Endothelial cell of umbilical vein (primary cell): Measurements from ENCODE around the gene KCNH8. TPM values are rescaled to one million over a fixed set of nuclear protein-coding genes. Genes with fewer than 3 reads are reported as not detected.

Source experiments
- BruUV-seq: library from RNA; stranded (reverse); fragments of 400-500 nt; replicated peaks from 2 replicates; lab custom pipeline; 2021; lab: Mats Ljungman, UMichigan
- CTCF ChIA-PET: fragments of 300-600, 350-600 bp; sonication (Branson Sonifier 250); formaldehyde crosslinking; loops from one replicate; lab custom pipeline; 2021; ENCODE audit warnings: antibody characterized with exemption, inconsistent platforms; lab: Charles Lee
- POLR2A ChIA-PET: fragments of 300-600, 350-600 bp; sonication (Branson Sonifier 250); formaldehyde crosslinking; loops from one replicate; lab custom pipeline; 2021; ENCODE audit warnings: antibody characterized with exemption, inconsistent platforms; lab: Charles Lee
- DNase-seq: peaks from one replicate; pipeline ENCODE4 v3.0.0-alpha.2; 2011; ENCODE audit warnings: low read depth, low spot score
- FAIRE-seq: peaks from 2 replicates; lab custom pipeline; 2011; peaks lifted over from hg19 to GRCh38; lab: Jason Lieb, UNC
- H2AFZ ChIP-seq: 2 replicates; pipeline ENCODE4 v1.6.0; 2012; ENCODE audit warnings: low read depth, low read length, control low read depth, inconsistent platforms
- H3K27ac ChIP-seq: 2 replicates; pipeline ENCODE4 v1.5.1; 2011; ENCODE audit warnings: low read depth, mild to moderate bottlenecking, control low read depth, low read length, moderate library complexity; ENCODE audit not compliant: insufficient read depth
- H3K27me3 ChIP-seq, 2 experiments: 2 replicates each; pipeline versions ENCODE4 v1.6.0 to v1.6.1; 2011; ENCODE audit warnings: low read length in 2 of 2, mixed read lengths in 1 of 2; ENCODE audit not compliant: control insufficient read depth in 2 of 2, insufficient read depth in 2 of 2
- H3K36me3 ChIP-seq, 2 experiments: 2 replicates in 1 of 2; 3 replicates in 1 of 2; pipeline ENCODE4 v1.5.1; 2011; ENCODE audit warnings: low read length in 2 of 2, mild to moderate bottlenecking in 1 of 2, moderate library complexity in 1 of 2; ENCODE audit not compliant: control insufficient read depth in 2 of 2, insufficient read depth in 2 of 2; ENCODE audit errors: extremely low read depth in 1 of 2
- H3K4me1 ChIP-seq: 3 replicates; pipeline ENCODE4 v1.5.1; 2011; ENCODE audit warnings: mild to moderate bottlenecking, low read length; ENCODE audit not compliant: control insufficient read depth, insufficient read depth; ENCODE audit errors: extremely low read depth
- H3K4me2 ChIP-seq: 2 replicates; pipeline ENCODE4 v1.6.1; 2011; ENCODE audit warnings: low read length, control low read depth, mixed read lengths; ENCODE audit not compliant: insufficient read depth
- H3K4me3 ChIP-seq, 3 experiments: fragments of 200-600 bp in 1 of 3; sonication (generic), shearing (Covaris generic) in 1 of 3; replicated peaks in 1 of 3; 2 replicates each; pipeline ENCODE4 v1.5.1; 2011 to 2016; ENCODE audit warnings: control low read depth in 3 of 3, low read length in 3 of 3, mild to moderate bottlenecking in 2 of 3, inconsistent platforms in 1 of 3, low read depth in 1 of 3, moderate library complexity in 1 of 3; ENCODE audit not compliant: insufficient read depth in 1 of 3
- H3K79me2 ChIP-seq: 2 replicates; pipeline ENCODE4 v1.6.0; 2012; ENCODE audit warnings: low read length, inconsistent platforms; ENCODE audit not compliant: control insufficient read depth, insufficient read depth
- H3K9ac ChIP-seq: replicated peaks from 2 replicates; pipeline ENCODE3; 2011; ENCODE audit warnings: low read length, control low read depth; ENCODE audit not compliant: insufficient read depth; ENCODE audit errors: extremely low read depth
- H3K9me1 ChIP-seq: replicated peaks from 3 replicates; pipeline ENCODE4 v1.6.0; 2011; ENCODE audit warnings: mild to moderate bottlenecking, low read length; ENCODE audit not compliant: control insufficient read depth, insufficient read depth; ENCODE audit errors: extremely low read depth
- H3K9me3 ChIP-seq: replicated peaks from 2 replicates; pipeline ENCODE4 v1.5.1; 2012; ENCODE audit warnings: low read length, inconsistent platforms; ENCODE audit not compliant: control insufficient read depth, insufficient read depth
- H4K20me1 ChIP-seq: replicated peaks from 2 replicates; pipeline ENCODE3; 2011; ENCODE audit warnings: mild to moderate bottlenecking, low read length; ENCODE audit not compliant: control insufficient read depth, insufficient read depth; ENCODE audit errors: extremely low read depth
- CTCF ChIP-seq, 2 donors: IDR thresholded peaks; 1 replicate in 1 of 2; 2 replicates in 1 of 2; pipeline ENCODE4 v1.5.1; 2011; ENCODE audit warnings: low read length in 2 of 2, mild to moderate bottlenecking in 2 of 2, moderate library complexity in 2 of 2, control low read depth in 1 of 2, inconsistent platforms in 1 of 2, low read depth in 1 of 2; ENCODE audit not compliant: insufficient read depth in 1 of 2; ENCODE audit errors: extremely low read depth in 1 of 2
- EZH2 ChIP-seq: IDR thresholded peaks from 2 replicates; pipeline ENCODE4 v1.6.1; 2012; ENCODE audit warnings: borderline replicate concordance, low read depth, mild to moderate bottlenecking, moderate library complexity, low read length, inconsistent platforms; ENCODE audit not compliant: severe bottlenecking
- FOS ChIP-seq: IDR thresholded peaks from 2 replicates; pipeline ENCODE4 v1.6.1; 2011; ENCODE audit warnings: mild to moderate bottlenecking, low read length, moderate library complexity, borderline replicate concordance; ENCODE audit not compliant: insufficient read depth
- GATA2 ChIP-seq: IDR thresholded peaks from 2 replicates; pipeline ENCODE4 v1.7.0; 2011; ENCODE audit warnings: low read depth, mild to moderate bottlenecking, moderate library complexity, mixed read lengths, low read length; ENCODE audit not compliant: insufficient read length, insufficient read depth
- JUN ChIP-seq: IDR thresholded peaks from 2 replicates; pipeline ENCODE4 v1.6.1; 2011; ENCODE audit warnings: borderline replicate concordance, low read depth; ENCODE audit not compliant: insufficient read length, insufficient read depth
- POLR2AphosphoS5 ChIP-seq: IDR thresholded peaks from 2 replicates; pipeline ENCODE4 v1.6.1; 2012; ENCODE audit warnings: low read depth, mild to moderate bottlenecking, control low read depth, low read length, moderate library complexity; ENCODE audit not compliant: insufficient read depth
- dilution Hi-C: fragments of 300-500 bp; cut with MboI; formaldehyde crosslinking; loops from one replicate; pipeline ENCODE4 v1.15.0; 2019; ENCODE audit warnings: low sequenced_read_pairs; ENCODE audit not compliant: extremely low pct_ligation_motif_present
- intact Hi-C: fragments of 100-400 bp; cut with micrococcal nuclease; formaldehyde crosslinking; loops from one replicate; pipeline ENCODE4 v1.10.0; 2022
- polyA plus RNA-seq, 4 experiments: library from polyadenylated mRNA; depleted of rRNA in 3 of 4; stranded (reverse) in 3 of 4; unstranded in 1 of 4; fragments of >200 nt; gene quantifications; 2 replicates each; pipeline versions ENCODE4 v1.2.1 to v1.2.3, GENCODE V29; 2011 to 2012; ENCODE audit warnings: missing spikeins in 1 of 4
- total RNA-seq: library from RNA; stranded (reverse); gene quantifications from 2 replicates; pipeline ENCODE4 v1.2.3, GENCODE V29; 2021

KCNH8 gene
- total and polyA plus RNA-seq, 2 donors (not counting 3 experiments of a cell fraction or from before 2014, with no cell fraction given) = not detected

DNA sequence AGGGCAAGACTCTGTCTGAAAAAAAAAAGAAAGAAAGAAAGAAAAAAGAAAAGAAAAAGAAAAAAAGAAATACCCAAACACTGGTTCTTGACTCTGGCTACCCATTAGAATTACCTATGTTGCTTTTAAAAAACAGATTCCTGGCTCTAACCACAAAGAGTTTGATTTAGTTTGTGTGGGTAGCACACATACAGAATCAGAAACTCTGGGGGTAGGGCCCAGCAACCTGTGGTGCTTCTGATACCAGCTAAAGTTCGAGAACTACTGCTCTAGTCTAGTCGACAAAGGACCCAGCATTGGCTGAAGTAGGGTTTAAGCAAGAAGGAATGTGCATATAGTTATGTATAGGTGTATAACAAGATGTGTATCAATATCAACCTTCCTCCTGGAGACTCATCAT lies 393.0 kb downstream of the KCNH8 start:
- H3K79me2 ChIP-seq = no peaks in the 10 kb centered on the region
- H3K9me3 ChIP-seq = peaks cover 2% of the 10 kb centered on the region
- no peak overlapping the region for H3K27ac ChIP-seq
- CTCF ChIA-PET = no interaction called here
- H3K9ac ChIP-seq = no peak overlapping the region
- H3K36me3 ChIP-seq = no peaks in the 10 kb centered on the region
- dilution Hi-C loops (no loop called here), intact Hi-C loops (no loop called here)
- no peaks in the 10 kb centered on the region for H4K20me1 ChIP-seq
- no peaks in the 10 kb centered on the region for H3K4me1 ChIP-seq
- no peak overlapping the region for H2AFZ ChIP-seq
- H3K4me2 ChIP-seq = no peak overlapping the region
- TF ChIP-seq FOS = no peak
- no peak for TF ChIP-seq JUN
- TF ChIP-seq POLR2AphosphoS5 = no peak
- no peak for TF ChIP-seq EZH2
- no peak for TF ChIP-seq GATA2
- TF ChIP-seq CTCF (IDR thresholded peaks at IDR 0.05; ENCODE audit: extremely low read depth in 1 of 2, insufficient read depth in 1 of 2, low read depth in 1 of 2, low read length in 2 of 2) = no peak
- H3K27me3 ChIP-seq = no peaks in the 10 kb centered on the region
- BruUV-seq = no TSS peak
- POLR2A ChIA-PET = no interaction called here
- H3K4me3 ChIP-seq = no peak overlapping the region
- no peak for FAIRE-seq
- no peaks in the 10 kb centered on the region for H3K9me1 ChIP-seq
- DNase-seq = no peak
